Measurements from ENCODE around the gene LMX1A. TPM values are rescaled to one million over a fixed set of nuclear protein-coding genes. Genes with fewer than 3 reads are reported as not detected.

LMX1A gene
- polyA plus RNA-seq, 1 donor from 2014 or later: not detected

- Mint-ChIP-seq H3K36me3 (no peaks in the 10 kb centered on the region), H3K27me3 (peaks cover 12% of the 10 kb centered on the region), H3K4me1 (no peaks in the 10 kb centered on the region), H3K27ac (no peak overlapping the region), H3K9me3 (peaks cover 0 to 3% (median 2%) of the 10 kb centered on the region in 3 donors), H3K4me3 (no peak overlapping the region)
Observed at GRCh38 chr1:165317612-165318011, 38.9 kb downstream of the LMX1A start.

- no peaks in the 10 kb centered on the region for H3K4me1 Mint-ChIP-seq
- peaks cover 0 to 3% (median 0%) of the 10 kb centered on the region in 3 donors for H3K9me3 Mint-ChIP-seq
- H3K4me3 Mint-ChIP-seq: no peak overlapping the region
- H3K27me3 Mint-ChIP-seq: peaks cover 8% of the 10 kb centered on the region
- no peaks in the 10 kb centered on the region for H3K36me3 Mint-ChIP-seq
- no peak overlapping the region for H3K27ac Mint-ChIP-seq
Observed at GRCh38 chr1:165316153-165316772, 40.3 kb downstream of the LMX1A start.

- H3K9me3 Mint-ChIP-seq: peaks cover 0 to 3% (median 0%) of the 10 kb centered on the region in 3 donors
- H3K36me3 Mint-ChIP-seq: no peaks in the 10 kb centered on the region
- H3K27me3 Mint-ChIP-seq: peaks cover 8% of the 10 kb centered on the region
- no peak overlapping the region for H3K4me3 Mint-ChIP-seq
- no peak overlapping the region for H3K27ac Mint-ChIP-seq
- no peaks in the 10 kb centered on the region for H3K4me1 Mint-ChIP-seq
Observed at GRCh38 chr1:165315481-165315880, 41.0 kb downstream of the LMX1A start.

- Mint-ChIP-seq H3K9me3 (peaks cover 0 to 2% (median 1%) of the 10 kb centered on the region in 3 donors), H3K4me3 (no peak overlapping the region), H3K27ac (no peak overlapping the region), H3K36me3 (no peaks in the 10 kb centered on the region), H3K4me1 (no peaks in the 10 kb centered on the region), H3K27me3 (peaks cover 5% of the 10 kb centered on the region)
Observed at GRCh38 chr1:165313903-165314302, 42.6 kb downstream of the LMX1A start.

GRCh38 chr1:165312591-165312990 lies 43.9 kb downstream of the LMX1A start:
- Mint-ChIP-seq H3K36me3 (no peaks in the 10 kb centered on the region), H3K27me3 (peaks cover 5% of the 10 kb centered on the region), H3K9me3 (peaks cover 0 to 2% (median 1%) of the 10 kb centered on the region in 3 donors)

GRCh38 chr1:165306543-165307434 lies 49.7 kb downstream of the LMX1A start:
- Mint-ChIP-seq H3K27me3 (peaks cover 2% of the 10 kb centered on the region), H3K36me3 (peaks cover 2% of the 10 kb centered on the region), H3K4me1 (no peaks in the 10 kb centered on the region), H3K27ac (no peak overlapping the region), H3K9me3 (peaks cover 0 to 3% (median 0%) of the 10 kb centered on the region in 3 donors), H3K4me3 (no peak overlapping the region)

More at GRCh38 chr1:165312591-165312990, 43.9 kb downstream of the LMX1A start:
- H3K4me3 Mint-ChIP-seq: no peak overlapping the region
- no peak overlapping the region for H3K27ac Mint-ChIP-seq
- H3K4me1 Mint-ChIP-seq: no peaks in the 10 kb centered on the region

- Mint-ChIP-seq H3K36me3 (peaks cover 2% of the 10 kb centered on the region), H3K4me3 (no peak overlapping the region), H3K9me3 (peaks cover 0 to 1% (median 0%) of the 10 kb centered on the region in 3 donors)
Observed at GRCh38 chr1:165303386-165303785, 53.1 kb downstream of the LMX1A start.

GRCh38 chr1:165300400-165300903 lies 56.1 kb downstream of the LMX1A start:
- Mint-ChIP-seq H3K36me3 (peaks cover 3% of the 10 kb centered on the region), H3K4me3 (no peak overlapping the region), H3K4me1 (no peaks in the 10 kb centered on the region), H3K27ac (peak overlapping the region in 1 of 3 donors; percentile 7), H3K9me3 (peaks cover 0 to 1% (median 0%) of the 10 kb centered on the region in 3 donors), H3K27me3 (peaks cover 7% of the 10 kb centered on the region)

More at GRCh38 chr1:165303386-165303785, 53.1 kb downstream of the LMX1A start:
- Mint-ChIP-seq H3K27ac (no peak overlapping the region), H3K4me1 (no peaks in the 10 kb centered on the region), H3K27me3 (peaks cover 7% of the 10 kb centered on the region)

GRCh38 chr1:165298203-165298820 lies 58.2 kb downstream of the LMX1A start:
- Mint-ChIP-seq H3K4me1 (no peaks in the 10 kb centered on the region), H3K27me3 (peaks cover 7% of the 10 kb centered on the region), H3K4me3 (no peak overlapping the region), H3K27ac (no peak overlapping the region), H3K9me3 (peaks cover 0 to 1% (median 0%) of the 10 kb centered on the region in 3 donors), H3K36me3 (peaks cover 3% of the 10 kb centered on the region)

GRCh38 chr1:165296205-165296604 lies 60.3 kb downstream of the LMX1A start:
- no peaks in the 10 kb centered on the region for H3K9me3 Mint-ChIP-seq
- H3K36me3 Mint-ChIP-seq: peaks cover 2% of the 10 kb centered on the region
- H3K4me1 Mint-ChIP-seq: peaks cover 0 to 2% (median 0%) of the 10 kb centered on the region in 3 donors
- no peak overlapping the region for H3K4me3 Mint-ChIP-seq
- H3K27ac Mint-ChIP-seq: no peak overlapping the region
- H3K27me3 Mint-ChIP-seq: peaks cover 5% of the 10 kb centered on the region

- Mint-ChIP-seq H3K27ac (no peak overlapping the region), H3K4me1 (peaks cover 0 to 3% (median 2%) of the 10 kb centered on the region in 3 donors), H3K27me3 (peaks cover 17% of the 10 kb centered on the region), H3K4me3 (no peak overlapping the region), H3K36me3 (no peaks in the 10 kb centered on the region), H3K9me3 (peaks cover 0 to 4% (median 0%) of the 10 kb centered on the region in 3 donors)
Observed at GRCh38 chr1:165290148-165290547, 66.4 kb downstream of the LMX1A start.

- no peak overlapping the region for H3K4me3 Mint-ChIP-seq
- H3K4me1 Mint-ChIP-seq: peaks cover 0 to 3% (median 2%) of the 10 kb centered on the region in 3 donors
- no peak overlapping the region for H3K27ac Mint-ChIP-seq
- peaks cover 0 to 4% (median 0%) of the 10 kb centered on the region in 3 donors for H3K9me3 Mint-ChIP-seq
- H3K27me3 Mint-ChIP-seq: peaks cover 17% of the 10 kb centered on the region
- H3K36me3 Mint-ChIP-seq: no peaks in the 10 kb centered on the region
Observed at GRCh38 chr1:165289556-165289955, 67.0 kb downstream of the LMX1A start.

GRCh38 chr1:165288350-165289120 lies 68.0 kb downstream of the LMX1A start:
- Mint-ChIP-seq H3K4me1 (peaks cover 0 to 3% (median 2%) of the 10 kb centered on the region in 3 donors), H3K4me3 (no peak overlapping the region)

GRCh38 chr1:165287781-165288180 lies 68.7 kb downstream of the LMX1A start:
- Mint-ChIP-seq H3K4me1 (peaks cover 0 to 3% (median 2%) of the 10 kb centered on the region in 3 donors), H3K27ac (no peak overlapping the region), H3K4me3 (no peak overlapping the region), H3K36me3 (no peaks in the 10 kb centered on the region), H3K9me3 (peaks cover 0 to 4% (median 0%) of the 10 kb centered on the region in 3 donors), H3K27me3 (peaks cover 21% of the 10 kb centered on the region)

More at GRCh38 chr1:165288350-165289120, 68.0 kb downstream of the LMX1A start:
- H3K9me3 Mint-ChIP-seq: peaks cover 0 to 4% (median 0%) of the 10 kb centered on the region in 3 donors
- no peaks in the 10 kb centered on the region for H3K36me3 Mint-ChIP-seq
- H3K27ac Mint-ChIP-seq: no peak overlapping the region
- H3K27me3 Mint-ChIP-seq: peaks cover 17% of the 10 kb centered on the region

Data from IgD-negative memory B cell (primary cell).